GM18502 (cell line): ENCODE data around the gene SLC35D3.
"Not testable (repeated sequence)": the region's sequence is repeated elsewhere in the genome, so short reads cannot be mapped to it uniquely, and the experiment has no call there.

Source experiments
- ATAC-seq: cut with Tn5 transposase; IDR thresholded peaks from one replicate; pipeline ENCODE4 v1.9.1; 2021; ENCODE audit warnings: mild to moderate bottlenecking; ENCODE audit not compliant: unreplicated experiment, poor library complexity

The SLC35D3 gene

GRCh38 chr6:136961848-136962247, 39.7 kb downstream of the SLC35D3 start:
- ATAC-seq, result no peak

- ATAC-seq, result no peak
Measured at GRCh38 chr6:136962661-136963060, 40.6 kb downstream of the SLC35D3 start.

GRCh38 chr6:136963259-136963658, 41.2 kb downstream of the SLC35D3 start:
- no peak for ATAC-seq

GRCh38 chr6:136964398-136964797, 42.3 kb downstream of the SLC35D3 start:
- ATAC-seq, result no peak

GRCh38 chr6:136967876-136968752, 46.0 kb downstream of the SLC35D3 start:
- peak; percentile 92 for ATAC-seq

GRCh38 chr6:136968837-136969236, 46.7 kb downstream of the SLC35D3 start:
- no peak for ATAC-seq

- no peak for ATAC-seq
Measured at GRCh38 chr6:136969433-136969832, 47.3 kb downstream of the SLC35D3 start.

- ATAC-seq, result no peak
Measured at GRCh38 chr6:136969930-136970329, 47.8 kb downstream of the SLC35D3 start.

GRCh38 chr6:136971609-136972008, 49.5 kb downstream of the SLC35D3 start:
- no peak for ATAC-seq

GRCh38 chr6:136973781-136974180, 51.7 kb downstream of the SLC35D3 start:
- not testable (repeated sequence) for ATAC-seq
